Neural crest cell (in vitro differentiated cells): ENCODE measurements around the gene CHTF8. TPM values are rescaled to one million over a fixed set of nuclear protein-coding genes. Genes with fewer than 3 reads are reported as not detected.

Source experiments
- DNase-seq: peaks from one replicate; pipeline ENCODE4 v3.0.0; 2021; ENCODE audit warnings: low read depth, mixed read lengths, low spot score
- H3K27ac Mint-ChIP-seq: one replicate; pipeline ENCODE4 v1.8.0; 2021; ENCODE audit warnings: mild to moderate bottlenecking, mixed read lengths; ENCODE audit not compliant: unreplicated experiment
- H3K27me3 Mint-ChIP-seq: 2 replicates; pipeline ENCODE4 v1.8.0; 2021; ENCODE audit warnings: low read depth, mild to moderate bottlenecking, mixed read lengths
- H3K36me3 Mint-ChIP-seq: 2 replicates; pipeline ENCODE4 v1.8.0; 2021; ENCODE audit warnings: low read depth, mild to moderate bottlenecking, mixed read lengths
- H3K4me1 Mint-ChIP-seq: 2 replicates; pipeline ENCODE4 v1.8.0; 2021; ENCODE audit warnings: mixed read lengths
- H3K4me3 Mint-ChIP-seq: one replicate; pipeline ENCODE4 v1.8.0; 2021; ENCODE audit warnings: mild to moderate bottlenecking, mixed read lengths
- H3K9me3 Mint-ChIP-seq: 2 replicates; pipeline ENCODE4 v1.8.0; 2021; ENCODE audit warnings: mixed read lengths
- CTCF ChIP-seq: fragments of 200-600 bp; sonication (generic); conservative IDR thresholded peaks from 2 replicates; pipeline ENCODE4 v1.5.0; 2021; ENCODE audit warnings: antibody characterized with exemption, mild to moderate bottlenecking
- long read RNA-seq: library from polyadenylated mRNA; unstranded; transcript quantifications from one replicate; pipeline ENCODE4 v2.0.0, GENCODE V29; 2020
- total RNA-seq: library from RNA; stranded (reverse); gene quantifications from 2 replicates; pipeline ENCODE4 v1.2.1, GENCODE V29; 2021

Gene CHTF8, protein sequence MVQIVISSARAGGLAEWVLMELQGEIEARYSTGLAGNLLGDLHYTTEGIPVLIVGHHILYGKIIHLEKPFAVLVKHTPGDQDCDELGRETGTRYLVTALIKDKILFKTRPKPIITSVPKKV
- 139 and 156 TPM in 2 replicates for total RNA-seq
- long read RNA-seq, transcript CHTF8-201 (1 exons, 2,561 nt), result major isoform, 17 of 28 reads
- long read RNA-seq, partial matches to known transcripts, result 0 of 28 reads
- long read RNA-seq, other reads (novel, unspliced or antisense), result 6 of 28 reads

- Mint-ChIP-seq H3K9me3 (no peaks in the 10 kb centered on the region), H3K27me3 (no peaks in the 10 kb centered on the region), H3K4me3 (peak within 1 kb of the TSS; percentile 99), H3K4me1 (peaks cover 51% of the 10 kb centered on the region), H3K36me3 (peaks cover 16% of the 10 kb centered on the region), H3K27ac (peak within 1 kb of the TSS; percentile 96)
- no peak for TF ChIP-seq CTCF
- DNase-seq, result peak; percentile 79
These were observed at the start of gene CHTF8, which contains the start of gene UTP4 for GRCh38 chr16:69132424-69133252. CHTF8 (minus strand) TSS chr16:69132588; CDS start chr16:69121458, 11,130 bp downstream. UTP4 (plus strand) TSS chr16:69132649; CDS start chr16:69133460, 811 bp downstream.

DNA sequence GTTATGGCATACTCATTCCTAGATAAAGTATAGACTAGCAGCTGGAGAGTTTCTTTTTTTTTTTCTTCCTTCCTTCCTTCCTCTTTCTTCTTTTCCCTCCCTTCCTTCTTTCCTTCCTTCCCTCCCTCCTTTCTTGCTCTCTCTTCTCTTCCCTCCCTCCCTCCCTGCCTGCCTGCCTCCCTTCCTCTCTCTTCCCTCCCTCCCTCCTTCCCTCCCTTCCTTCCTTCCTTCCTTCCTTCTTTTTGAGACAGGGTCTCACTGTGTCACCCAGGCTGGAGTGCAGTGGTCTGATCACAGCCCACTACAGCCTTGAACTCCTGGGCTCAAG, 47.6 kb upstream of the CHTF8 start:
- no peak overlapping the region for H3K27ac Mint-ChIP-seq
- peaks cover 7% of the 10 kb centered on the region for H3K4me1 Mint-ChIP-seq
- DNase-seq, result no peak
- no peak overlapping the region for H3K4me3 Mint-ChIP-seq
- no peaks in the 10 kb centered on the region for H3K27me3 Mint-ChIP-seq
- peaks cover 2% of the 10 kb centered on the region for H3K36me3 Mint-ChIP-seq
- TF ChIP-seq CTCF, result no peak
- no peaks in the 10 kb centered on the region for H3K9me3 Mint-ChIP-seq

GRCh38 chr16:69179328-69180010, 47.1 kb upstream of the CHTF8 start:
- Mint-ChIP-seq H3K4me3 (no peak overlapping the region), H3K36me3 (peaks cover 2% of the 10 kb centered on the region), H3K27ac (no peak overlapping the region), H3K27me3 (no peaks in the 10 kb centered on the region), H3K9me3 (no peaks in the 10 kb centered on the region), H3K4me1 (peaks cover 7% of the 10 kb centered on the region)
- no peak for TF ChIP-seq CTCF
- no peak for DNase-seq

DNA sequence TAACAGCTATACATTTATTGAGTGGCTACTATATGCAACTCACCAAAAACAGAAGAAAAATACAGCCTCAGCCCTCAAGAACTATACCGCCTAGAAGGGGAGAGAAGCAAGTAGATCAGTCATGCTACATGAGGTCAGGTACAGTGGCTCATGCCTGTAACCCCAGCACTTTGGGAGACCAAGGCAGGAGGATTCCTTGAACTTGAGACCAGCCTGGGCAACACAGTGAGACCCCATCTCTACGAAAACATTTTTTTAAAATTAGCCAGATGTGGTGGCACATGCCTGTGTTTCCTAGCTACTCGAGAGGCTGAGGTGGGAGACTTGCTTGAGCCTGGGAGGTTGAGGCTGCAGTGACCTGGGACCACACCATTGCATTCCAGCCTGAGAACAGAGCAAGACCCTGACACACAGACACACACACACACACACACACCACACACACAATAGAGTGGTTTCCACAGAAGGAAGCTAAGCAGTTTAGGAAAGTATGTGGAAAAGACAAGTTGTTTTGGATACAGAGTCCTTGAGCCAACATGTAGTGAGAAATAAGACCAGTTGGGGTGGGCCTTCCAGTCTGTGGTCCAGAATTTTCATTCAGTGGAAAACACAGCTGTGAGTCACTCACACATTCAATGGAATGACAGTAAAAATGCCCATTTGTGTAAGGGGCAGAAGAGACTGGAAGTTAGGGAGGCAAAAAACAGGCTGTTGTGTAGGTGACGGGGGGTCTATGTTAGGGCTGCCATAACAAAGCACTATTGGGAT, 43.8 kb upstream of the CHTF8 start:
- Mint-ChIP-seq H3K27me3 (no peaks in the 10 kb centered on the region), H3K4me3 (no peak overlapping the region), H3K27ac (no peak overlapping the region), H3K4me1 (peaks cover 7% of the 10 kb centered on the region), H3K36me3 (no peaks in the 10 kb centered on the region), H3K9me3 (no peaks in the 10 kb centered on the region)
- no peak for DNase-seq
- TF ChIP-seq CTCF, result no peak
